Measurements from ENCODE around the gene SOX21.
"Not testable (repeated sequence)": the region's sequence is repeated elsewhere in the genome, so short reads cannot be mapped to it uniquely, and the experiment has no call there.

SOX21 gene

GRCh38 chr13:94712287-94712811 is at the start of gene SOX21:
SOX21 (minus strand) TSS chr13:94712545; CDS start chr13:94712049, 496 bp downstream.
- no peak for DNase-seq

GRCh38 chr13:94761407-94761806 is 49.1 kb upstream of the SOX21 start:
- no peak for DNase-seq

DNA sequence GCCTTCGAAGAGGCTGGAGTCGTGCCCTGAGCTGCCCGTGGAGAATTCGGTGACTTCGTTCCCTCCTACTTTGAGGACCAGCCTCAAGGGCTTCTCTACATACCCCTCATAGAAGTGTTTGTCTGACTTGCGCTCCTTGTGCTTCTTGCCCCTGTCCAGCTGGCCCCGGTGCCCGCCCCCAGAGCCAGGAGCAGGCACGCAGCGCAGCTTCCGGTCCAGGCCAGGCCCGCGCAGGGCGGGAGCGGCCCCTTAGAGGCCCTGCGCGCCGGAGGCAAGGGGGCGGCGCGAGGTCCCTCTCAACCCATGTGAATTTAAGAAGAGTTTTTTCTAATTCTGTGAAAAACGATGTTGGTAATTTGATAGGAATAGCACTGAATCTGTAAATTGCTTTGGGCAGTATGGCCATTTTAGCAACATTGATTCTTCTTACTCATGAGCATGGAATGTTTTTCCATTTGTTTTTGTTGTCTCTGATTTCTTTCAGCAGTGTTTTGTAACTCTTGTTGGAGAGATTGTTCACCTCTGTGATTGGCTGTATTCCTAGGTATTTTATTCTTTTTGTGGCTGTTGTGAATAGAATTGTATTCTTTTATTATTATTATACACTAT is 46.9 kb upstream of the SOX21 start:
- no peak for DNase-seq

DNA sequence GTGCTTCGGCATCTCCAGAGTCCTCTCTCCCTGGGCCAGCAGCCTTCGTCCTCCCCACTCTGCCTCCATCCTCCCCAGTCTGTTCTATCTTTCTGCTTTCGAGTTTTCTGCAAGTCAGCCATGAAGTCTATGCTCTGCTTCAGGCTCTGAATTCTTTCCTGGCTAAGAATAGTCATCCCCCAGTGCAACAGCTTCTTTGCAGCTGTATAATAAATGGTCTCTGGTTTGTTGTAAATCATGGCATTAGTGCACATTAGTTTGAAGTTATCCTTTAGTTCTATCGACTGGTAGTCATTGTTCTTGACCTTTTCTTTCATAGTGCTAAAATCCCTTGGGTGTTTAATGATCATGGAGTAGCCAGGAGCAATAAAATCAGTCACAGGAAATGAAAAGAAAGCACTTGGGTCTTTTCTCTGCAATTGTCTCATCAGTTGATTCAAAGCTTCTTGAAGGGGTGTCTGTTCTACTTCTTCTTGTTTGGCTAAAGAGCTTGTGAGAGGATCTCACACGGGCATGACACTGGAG is 46.2 kb upstream of the SOX21 start:
- DNase-seq: no peak

DNA sequence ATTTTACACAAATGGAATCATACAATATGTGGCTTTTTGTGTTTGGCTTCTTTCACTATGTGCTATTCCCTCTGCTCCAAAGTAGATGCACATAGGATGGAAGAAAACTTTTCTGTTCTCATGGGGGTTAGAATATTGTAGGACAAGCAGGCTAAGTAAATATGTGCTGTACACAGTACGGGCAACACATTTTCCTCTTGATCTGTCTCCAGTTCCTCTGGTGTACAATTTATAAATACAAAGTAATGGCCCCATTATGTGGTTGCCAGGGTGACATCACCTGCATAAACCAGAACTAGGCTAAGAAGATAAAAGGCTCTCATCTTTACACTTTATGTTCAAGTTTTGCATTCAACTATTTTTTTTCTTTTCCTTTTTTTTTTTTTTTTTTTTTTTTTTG is 41.0 kb upstream of the SOX21 start:
- DNase-seq: peak; percentile 12

DNA sequence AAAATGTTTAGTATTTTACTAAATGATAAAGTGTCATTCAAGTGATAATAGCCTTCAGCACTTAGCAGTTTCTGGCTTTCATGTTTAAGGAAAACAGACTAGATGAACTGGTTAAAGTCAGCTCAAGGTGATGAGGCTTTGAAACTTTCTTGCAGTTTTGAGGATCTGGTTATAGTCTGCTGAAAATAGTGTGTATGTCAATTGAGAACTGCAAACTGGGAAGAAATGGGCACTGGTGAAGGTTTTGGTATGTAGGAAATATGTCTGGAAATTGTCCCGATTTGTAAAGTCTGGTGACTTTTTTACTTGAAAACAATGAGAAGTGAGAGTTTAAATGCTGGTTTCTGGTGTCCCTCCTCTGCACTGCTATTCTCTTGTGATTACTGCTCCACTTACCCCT is 36.8 kb upstream of the SOX21 start:
- no peak for DNase-seq

GRCh38 chr13:94739235-94739634 is 26.9 kb upstream of the SOX21 start:
- DNase-seq: no peak

GRCh38 chr13:94731028-94731427 is 18.7 kb upstream of the SOX21 start:
- DNase-seq: no peak

DNA sequence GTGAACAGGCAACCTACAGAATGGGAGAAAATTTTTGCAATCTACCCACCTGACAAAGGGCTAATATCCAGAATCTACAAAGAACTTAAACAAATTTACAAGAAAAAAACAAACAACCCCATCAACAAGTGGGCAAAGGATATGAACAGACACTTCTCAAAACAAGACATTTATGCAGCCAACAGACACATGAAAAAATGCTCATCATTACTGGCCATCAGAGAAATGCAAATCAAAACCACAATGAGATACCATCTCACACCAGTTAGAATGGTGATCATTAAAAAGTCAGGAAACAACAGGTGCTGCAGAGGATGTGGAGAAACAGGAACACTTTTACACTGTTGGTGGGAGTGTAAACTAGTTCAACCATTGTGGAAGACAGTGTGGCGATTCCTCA is 17.6 kb upstream of the SOX21 start:
- DNase-seq: not testable (repeated sequence)

DNA sequence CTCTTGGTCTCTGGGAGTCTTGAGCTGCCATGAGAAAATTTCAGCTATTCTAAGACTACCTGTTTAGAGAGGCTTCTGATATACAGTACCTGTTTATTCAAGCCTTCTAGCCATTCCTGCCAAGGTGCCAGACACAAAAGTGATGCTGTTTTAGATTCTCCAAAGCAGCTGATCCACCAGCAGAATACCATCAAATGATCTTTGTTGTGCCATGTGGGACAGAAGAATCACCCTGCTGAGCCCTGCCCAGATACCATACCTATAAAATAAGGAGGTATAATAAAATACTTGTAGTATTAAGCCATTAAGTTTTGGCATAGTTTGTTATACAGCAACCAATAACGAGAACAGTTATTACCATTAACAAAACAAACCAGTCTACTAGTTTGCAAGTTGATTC is 14.1 kb upstream of the SOX21 start:
- DNase-seq: no peak

- DNase-seq: no peak
Measured at GRCh38 chr13:94722609-94723345, 10.4 kb upstream of the SOX21 start.

GRCh38 chr13:94718697-94719096 is 6.4 kb upstream of the SOX21 start:
- not testable (repeated sequence) for DNase-seq

DNA sequence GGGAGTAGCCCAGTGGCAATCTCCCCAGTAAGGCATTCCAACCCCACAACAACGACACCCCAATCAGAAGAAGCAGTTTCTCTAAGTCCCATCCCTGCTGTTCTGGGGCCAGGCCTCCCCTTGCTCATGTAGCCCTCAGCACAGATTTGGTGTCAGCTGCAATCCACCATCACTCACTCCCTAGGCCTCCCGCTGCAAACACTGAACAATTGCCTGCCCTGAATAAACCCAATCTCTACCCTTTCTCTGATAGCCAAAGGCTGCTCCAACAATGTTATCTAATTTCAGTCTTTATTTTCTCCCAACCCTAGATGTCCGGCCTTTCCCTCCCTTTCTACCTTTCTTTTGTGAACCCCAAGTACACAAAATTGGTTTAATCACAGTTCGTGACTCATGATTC is 5.6 kb upstream of the SOX21 start:
- no peak for DNase-seq

DNA sequence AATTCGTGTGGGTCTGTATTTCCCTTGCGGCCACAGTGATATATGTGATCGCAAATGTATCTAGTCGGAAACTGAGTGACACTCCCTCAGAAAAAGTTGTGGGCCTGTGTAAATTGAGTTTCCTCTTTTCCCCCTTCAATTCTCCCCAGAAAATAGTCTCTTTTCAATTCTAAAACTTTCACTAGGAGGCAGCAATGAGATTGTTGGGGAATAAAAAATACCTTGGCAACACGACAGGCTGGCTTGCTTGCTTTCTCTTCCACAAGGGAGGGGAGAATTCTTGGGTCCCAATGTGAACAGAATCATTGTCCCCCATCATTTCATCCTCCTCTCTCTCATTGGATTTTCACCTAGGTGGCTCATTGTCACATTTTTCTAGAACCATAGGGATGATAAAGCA is 3.7 kb upstream of the SOX21 start:
- no peak for DNase-seq

GRCh38 chr13:94713561-94714182 is 1.3 kb upstream of the SOX21 start:
- DNase-seq: no peak

DNA sequence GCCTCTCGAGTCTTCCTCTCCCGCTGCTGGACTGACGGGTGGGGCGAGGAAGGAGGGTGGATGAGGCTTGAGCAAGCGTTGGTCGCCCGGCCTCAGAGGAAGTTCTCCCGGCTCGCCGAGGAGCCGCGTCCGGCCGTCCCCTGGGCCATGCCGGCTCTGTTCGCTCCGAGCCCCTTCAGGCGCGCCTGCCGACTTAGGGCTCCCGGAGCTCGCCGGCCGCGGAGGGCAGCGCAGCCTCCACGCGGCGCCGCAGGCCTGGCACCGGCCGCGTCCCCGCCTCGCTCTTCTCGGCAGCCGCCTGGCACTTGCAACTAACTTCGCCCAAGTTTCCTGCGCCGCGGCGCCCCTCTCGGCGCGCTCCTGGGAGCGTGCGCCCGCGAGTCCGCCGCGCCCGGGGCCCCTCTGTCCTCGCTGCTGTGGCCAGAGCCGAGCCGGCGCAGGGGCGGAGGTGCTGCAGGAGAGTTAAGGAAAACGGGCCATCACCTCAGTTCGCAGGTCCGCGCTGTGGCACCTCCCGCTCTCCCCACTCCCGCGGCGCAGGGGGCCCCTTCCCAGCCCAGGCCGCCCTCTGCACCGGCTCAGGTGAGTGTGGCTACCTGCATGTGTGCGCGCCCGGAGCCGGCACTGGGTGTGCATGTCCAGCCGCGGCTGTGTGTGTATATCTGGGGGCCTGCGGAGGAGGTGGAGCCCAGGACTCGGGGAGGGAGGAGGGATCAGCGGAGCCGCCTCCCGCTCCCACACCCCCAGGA is 641 bp upstream of the SOX21 start:
- no peak for DNase-seq

GRCh38 chr13:94711561-94712286 is 621 bp downstream of the SOX21 start:
- DNase-seq: no peak

DNA sequence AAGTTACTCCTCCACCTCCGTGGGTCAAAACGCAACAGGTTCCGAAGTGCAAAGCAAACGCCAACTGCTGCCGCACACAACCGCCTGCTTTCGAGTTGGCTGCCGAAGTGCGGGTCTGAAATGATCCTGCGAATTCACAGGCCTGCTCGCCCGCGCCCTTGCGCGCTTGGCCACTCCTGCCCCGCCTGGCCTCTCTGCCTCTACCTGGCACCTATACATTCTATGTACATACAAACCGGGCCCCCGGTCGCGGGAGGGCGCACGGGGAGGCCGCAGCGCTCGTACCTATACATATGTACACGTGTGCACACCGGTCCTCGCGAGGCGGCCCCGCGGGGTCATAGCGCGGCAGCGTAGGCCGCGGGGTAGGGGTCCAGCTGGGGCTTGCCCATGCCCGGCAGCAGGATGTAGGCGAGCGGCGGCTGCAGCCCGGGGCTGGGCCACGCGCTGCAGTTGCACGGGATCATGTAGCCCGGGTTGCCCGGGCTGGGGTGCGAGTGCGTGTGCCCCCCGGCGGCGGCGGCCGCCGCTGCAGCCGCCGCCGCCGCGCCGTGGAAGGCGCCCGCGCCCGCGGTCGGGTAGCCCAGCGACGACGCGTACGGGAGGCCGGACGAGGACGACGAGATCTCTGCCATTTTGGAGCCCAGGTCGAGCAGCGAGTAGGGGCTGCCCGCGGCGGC is 1.3 kb downstream of the SOX21 start:
- DNase-seq: no peak

DNA sequence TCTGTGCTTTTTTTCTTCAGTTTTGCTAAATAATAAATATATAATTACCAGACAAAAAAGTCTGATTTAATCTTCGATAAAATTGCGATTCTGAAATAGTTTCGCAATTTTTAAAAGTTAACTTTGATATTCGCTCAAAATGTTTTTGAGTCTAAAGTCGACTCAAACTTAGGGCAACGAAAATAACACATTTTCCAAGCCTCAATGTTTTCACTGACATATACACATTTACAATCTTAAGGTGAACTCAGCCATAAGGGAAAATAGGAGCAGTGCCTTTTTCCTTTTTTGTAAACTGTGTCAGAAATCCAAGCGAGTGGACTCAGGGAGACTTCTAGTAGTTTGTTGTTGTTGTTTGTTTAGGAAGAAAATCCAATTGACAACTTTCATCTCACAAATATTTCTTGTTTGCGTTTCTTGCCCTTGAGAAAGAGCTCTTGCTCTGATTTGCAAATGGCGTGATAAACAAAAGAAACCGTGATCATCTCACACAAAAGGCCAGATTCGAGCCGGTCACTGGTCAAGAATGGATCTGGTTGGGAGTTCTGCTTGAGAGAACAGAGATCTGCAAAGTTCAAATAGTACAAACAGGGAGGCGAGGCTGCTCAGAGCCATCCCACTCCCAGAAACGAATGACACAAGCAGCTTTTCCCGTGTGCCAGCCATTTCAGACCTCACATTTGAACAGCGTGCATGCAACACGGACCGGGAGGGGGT is 2.1 kb downstream of the SOX21 start:
- DNase-seq: no peak

DNA sequence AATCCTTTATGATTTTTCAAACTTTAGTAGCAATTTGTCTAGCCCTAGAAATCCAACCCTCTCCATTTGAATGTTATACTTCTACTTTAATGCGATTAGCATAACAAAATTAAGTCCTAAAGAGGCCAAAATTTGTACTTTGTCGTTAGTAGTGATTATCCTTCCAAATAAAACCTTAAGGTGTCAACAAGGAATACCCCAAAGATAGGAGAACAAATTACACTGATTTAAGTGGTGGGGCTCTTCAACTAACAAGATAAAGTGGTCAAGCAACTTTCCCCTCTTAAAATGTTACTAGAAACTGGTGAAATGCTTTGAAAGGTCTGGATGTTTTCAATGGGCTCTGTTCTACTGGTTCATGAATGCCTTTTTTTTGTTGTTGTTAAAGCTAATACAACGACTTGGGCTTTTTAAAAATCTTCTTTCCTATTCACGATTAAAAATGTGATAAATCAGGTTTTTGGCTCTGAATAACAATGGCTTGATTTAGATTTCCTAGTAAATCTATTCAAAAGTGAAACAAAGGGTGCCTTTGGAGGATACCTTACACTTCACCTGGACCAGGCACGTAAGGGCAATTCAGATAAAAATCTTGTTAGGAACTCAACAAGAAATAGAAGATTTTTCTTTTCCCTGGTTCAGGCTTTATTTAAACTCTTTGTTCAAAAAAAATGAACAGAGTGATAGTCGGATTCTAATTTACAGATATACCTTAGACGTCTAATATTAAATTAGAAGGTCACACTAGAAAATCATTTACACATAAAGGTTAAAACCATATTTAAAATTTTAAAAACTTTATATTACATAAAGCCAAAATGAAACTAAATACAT is 3.1 kb downstream of the SOX21 start:
- DNase-seq: no peak
